Stimulated activated CD4-positive, alpha-beta T cell treated with anti-CD3 and anti-CD28 coated beads, TNF-alpha, amount 100 ng/mL, for 24 hours (primary cell): Measurements from ENCODE around the gene MYMX.

Experiments
- DNase-seq, 3 experiments: peaks; one replicate each; pipeline ENCODE4 v3.0.0-alpha.2; 2020; ENCODE audit warnings: low read depth in 3 of 3

The MYMX gene

GRCh38 chr6:44232676-44233566, 16.2 kb downstream of the MYMX start:
- DNase-seq = no peak

GRCh38 chr6:44233567-44234100, 16.9 kb downstream of the MYMX start:
- no peak for DNase-seq

DNA sequence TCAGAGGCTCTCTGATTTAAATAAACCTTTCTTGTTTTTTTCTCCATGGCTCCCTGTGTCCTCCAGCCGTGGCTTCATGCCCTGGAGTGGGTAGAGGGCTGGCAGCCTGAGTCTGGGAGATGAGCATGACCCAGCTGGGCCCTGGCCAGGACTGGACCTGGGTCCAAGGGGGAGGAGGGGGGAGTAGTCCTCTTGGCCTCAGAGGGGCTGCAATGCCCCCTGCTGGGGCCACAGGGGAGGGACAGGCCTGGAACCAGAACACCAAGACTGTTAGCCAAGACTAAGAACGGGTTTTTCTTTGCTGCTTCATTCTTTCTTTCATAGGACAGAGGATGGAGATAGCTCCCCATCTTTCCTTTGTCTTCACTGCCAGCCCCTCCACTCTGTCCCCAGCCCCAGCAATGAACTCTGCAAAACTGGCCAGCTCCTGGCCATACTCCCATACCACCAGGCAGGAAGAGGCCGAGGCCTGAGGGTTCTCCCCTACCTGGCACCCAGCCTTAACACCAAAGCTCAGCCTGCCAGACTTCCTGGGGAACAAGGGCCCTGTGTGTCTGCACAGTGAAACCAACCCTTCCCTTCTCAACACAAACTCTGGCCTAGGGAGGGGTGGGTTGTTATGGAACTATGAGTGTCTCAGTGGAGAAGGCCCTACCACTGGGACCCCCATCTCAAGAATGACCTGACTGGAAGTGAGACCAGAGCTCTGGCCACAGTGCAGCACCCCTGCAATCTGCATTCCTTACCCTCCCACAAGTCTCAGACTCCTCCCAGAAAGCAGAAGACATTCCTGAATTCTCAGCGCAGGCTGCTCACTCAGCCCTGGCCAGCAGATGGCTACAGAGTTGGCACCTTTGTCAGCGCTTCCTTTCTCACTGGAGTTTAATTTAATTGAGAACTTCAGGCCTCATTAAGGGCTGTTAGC, 17.6 kb downstream of the MYMX start:
- no peak for DNase-seq

- DNase-seq = no peak
These were observed 18.5 kb downstream of the MYMX start for GRCh38 chr6:44235269-44235668.

DNA sequence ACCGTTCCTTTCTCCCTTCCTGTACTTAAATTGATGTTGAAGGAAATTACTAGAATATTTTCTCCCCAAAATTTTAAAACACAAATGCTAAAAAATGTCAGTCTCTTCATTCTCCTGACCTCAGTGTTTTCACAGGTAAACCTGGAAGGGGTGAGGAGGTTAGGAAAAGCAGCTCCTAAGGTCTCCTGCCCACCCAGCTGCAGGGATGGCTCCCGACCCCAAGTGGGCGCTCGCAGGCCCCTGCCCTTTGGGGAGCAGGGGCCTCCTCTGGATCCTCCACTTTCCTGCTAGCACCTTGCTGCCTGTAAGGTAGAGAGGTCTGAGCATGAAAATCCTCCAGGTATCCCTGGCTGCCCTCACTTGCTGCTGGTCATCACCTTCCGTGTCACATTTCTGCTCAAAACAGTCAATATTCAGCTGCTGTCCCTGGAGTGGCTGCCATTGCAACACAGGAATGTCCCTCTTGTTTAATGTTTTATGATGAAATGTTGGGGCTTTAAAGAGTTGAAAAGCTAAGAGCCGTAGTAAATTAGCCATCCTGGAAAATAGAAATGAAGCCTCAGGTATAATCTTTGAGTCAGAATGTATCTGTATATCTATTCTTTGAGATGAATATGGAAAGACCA, 19.3 kb downstream of the MYMX start:
- DNase-seq = no peak

- peak in 1 of 3 experiments; percentile 78 for DNase-seq
These were observed 20.5 kb downstream of the MYMX start for GRCh38 chr6:44237021-44237812.

DNA sequence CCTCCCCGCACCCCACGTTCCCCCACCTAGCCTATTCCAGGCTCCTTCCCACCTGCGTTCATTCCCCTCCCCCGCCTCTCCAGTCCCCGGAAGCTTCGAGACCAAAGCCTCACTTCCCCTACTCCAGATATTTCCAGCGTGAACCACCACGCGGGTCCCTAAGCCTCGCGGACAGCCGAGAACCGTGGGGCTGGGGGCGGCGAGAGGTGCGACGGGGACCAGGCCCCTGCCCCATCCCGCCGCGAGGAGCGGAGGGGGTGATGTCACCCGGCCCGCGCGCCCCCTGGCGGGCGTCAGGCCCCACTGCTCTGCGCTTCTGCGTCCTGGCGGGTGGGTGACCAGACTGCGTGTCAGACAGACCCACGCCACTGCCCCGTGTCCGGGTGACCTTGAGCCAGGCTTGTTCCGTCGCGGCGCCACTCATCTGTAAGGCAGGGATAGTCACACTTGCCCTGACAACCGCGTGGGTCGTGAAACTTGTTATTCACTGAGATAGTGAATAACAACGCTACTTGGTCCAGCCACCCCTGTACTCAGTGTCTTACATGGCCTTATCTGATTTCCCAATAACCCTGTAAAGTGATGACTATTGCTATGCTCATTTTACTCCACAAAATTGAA, 21.2 kb downstream of the MYMX start:
- peak; percentile 52 to 74 (median 68) for DNase-seq

GRCh38 chr6:44238687-44239350, 22.1 kb downstream of the MYMX start:
- DNase-seq = no peak

GRCh38 chr6:44243345-44243744, 26.6 kb downstream of the MYMX start:
- no peak for DNase-seq

- no peak for DNase-seq
These were observed 28.7 kb downstream of the MYMX start for GRCh38 chr6:44245391-44245911.

GRCh38 chr6:44245912-44246662, 29.4 kb downstream of the MYMX start:
- DNase-seq = peak; percentile 74 to 89 (median 84)

DNA sequence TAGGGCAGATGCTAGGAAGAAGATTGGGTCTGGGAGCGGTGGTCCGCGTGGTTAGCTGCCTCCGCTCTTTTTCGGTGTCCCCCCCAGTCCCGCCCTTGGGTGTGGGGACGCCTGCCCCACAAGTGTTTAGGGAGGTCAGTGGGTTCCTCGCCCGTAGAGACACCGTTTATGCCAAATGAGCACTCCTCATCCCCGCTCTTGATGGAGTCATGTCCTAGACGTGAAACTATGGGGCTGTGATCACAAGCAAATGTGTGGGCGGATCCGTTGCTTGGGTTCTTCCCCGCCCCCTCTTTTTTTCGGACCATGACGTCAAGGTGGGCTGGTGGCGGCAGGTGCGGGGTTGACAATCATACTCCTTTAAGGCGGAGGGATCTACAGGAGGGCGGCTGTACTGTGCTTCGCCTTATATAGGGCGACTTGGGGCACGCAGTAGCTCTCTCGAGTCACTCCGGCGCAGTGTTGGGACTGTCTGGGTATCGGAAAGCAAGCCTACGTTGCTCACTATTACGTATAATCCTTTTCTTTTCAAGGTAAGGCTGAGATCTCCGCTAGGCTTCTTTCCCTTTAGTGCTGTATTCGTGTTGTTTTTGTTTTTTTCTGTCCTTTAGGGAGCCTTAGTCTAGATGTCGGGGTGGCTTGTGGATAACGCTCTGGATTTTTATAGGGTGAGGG, 30.1 kb downstream of the MYMX start, which contains the start of gene HSP90AB1:
HSP90AB1 (plus strand) TSS at position 439 of the 675 bp plus-strand sequence. CDS start 1,529 bp downstream, outside the sequence.
- DNase-seq = peak; percentile 91 to 96 (median 96)

DNA sequence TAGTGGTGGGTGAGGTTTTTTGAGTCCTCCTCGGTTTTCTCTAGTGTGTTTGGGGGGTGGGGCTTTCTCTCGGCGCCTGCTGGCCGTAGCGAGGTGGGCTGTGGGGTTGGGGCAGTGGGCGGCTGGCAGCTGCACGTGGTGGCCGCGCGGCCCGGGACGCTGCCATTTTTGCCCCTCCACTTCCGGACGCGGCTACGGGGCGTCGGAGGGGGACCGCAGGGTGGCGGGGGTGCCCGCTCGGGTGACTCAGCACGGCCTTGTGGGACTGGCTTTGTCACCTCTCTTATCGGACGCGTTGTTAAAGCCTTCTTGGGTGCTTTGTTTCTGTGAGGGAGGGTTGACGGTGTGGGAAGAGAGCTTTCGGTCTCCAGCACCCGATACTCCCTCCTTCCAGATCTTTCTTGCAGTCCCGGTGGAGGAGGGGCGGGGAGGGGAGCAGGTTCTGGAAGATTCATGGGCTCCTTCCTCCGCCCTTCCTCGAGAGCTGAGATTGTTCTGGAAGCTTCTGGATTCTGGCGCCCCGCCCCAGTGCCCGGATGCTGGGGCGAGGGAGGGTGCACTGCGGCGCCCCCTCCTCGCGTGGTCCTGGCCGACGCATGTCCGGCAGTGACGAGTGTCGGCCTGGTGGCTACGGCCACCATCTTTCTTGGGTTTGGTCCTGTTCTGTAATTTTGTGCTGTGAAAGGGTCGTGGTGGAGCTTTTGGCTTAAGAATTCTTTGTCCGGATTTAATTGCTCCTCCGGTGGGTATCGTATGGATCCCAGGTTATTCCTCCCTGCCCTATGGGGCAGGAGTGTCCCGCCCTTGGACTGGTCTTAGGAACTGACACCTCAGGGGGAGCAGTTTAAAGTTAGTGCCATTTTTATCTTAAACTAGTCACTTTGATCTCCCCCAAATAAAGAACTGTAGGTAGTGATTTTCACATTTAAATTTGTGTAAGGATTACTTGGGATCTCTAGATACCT, 30.9 kb downstream of the MYMX start:
- DNase-seq = peak; percentile 76 to 83 (median 80)

DNA sequence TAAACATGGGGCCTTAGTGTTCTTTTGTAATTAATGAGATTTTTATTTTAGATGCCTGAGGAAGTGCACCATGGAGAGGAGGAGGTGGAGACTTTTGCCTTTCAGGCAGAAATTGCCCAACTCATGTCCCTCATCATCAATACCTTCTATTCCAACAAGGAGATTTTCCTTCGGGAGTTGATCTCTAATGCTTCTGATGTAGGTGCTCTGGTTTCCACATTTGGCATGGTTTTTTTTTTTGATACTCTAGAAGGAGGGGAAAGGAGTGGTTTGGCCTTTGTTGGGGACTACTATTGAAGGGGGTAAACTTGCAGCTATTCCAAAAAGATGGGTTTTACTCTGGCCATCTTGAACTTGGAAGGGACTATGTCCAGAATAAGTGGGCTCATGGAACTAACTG, 31.9 kb downstream of the MYMX start:
- no peak for DNase-seq

GRCh38 chr6:44249082-44249748, 32.5 kb downstream of the MYMX start:
- no peak for DNase-seq

DNA sequence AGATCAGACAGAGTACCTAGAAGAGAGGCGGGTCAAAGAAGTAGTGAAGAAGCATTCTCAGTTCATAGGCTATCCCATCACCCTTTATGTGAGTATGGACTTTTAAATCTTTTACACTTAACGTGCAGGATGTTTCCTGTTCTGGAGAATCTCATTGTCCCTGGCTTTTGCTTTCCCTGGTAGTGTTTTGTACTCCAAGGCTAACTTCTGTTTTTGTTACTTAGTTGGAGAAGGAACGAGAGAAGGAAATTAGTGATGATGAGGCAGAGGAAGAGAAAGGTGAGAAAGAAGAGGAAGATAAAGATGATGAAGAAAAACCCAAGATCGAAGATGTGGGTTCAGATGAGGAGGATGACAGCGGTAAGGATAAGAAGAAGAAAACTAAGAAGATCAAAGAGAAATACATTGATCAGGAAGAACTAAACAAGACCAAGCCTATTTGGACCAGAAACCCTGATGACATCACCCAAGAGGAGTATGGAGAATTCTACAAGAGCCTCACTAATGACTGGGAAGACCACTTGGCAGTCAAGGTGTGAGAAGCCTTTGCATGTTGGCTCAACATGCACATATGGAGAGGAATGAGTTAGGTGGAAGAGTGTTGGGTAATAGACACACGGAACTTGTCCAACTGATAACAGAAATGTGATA, 33.5 kb downstream of the MYMX start:
- DNase-seq = no peak
